ENCODE results near the gene GRIN2A.

DNA sequence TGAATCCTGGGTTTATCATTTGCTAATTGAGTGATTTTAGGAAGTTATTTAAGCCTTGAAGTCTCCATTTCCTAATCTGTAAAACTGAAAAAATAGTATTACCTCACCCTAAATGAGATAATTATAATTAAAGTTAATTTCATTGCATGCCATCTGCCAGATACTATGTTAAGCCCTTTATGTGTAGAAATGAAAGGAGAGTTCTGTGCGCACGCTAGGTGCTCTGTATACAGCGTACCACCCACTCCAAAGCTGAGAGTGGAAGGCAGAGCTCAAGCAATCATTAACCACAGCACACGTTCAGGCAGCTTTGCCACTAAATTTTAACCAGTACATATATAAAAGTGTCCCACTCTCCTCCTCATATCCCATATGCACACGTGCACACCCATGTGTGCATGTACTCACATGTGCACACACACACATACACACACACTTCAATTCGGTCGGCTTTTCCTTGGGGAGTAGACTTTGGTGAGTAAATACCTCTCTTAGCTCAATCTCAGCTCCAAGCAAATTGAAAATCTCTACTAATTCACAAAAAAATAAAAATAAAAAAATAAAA lies 204.8 kb downstream of the GRIN2A start:
- TF ChIP-seq POLR2A (IDR thresholded peaks at IDR 0.05; ENCODE audit: low read depth, low read length) (no peak), TAF1 (IDR thresholded peaks at IDR 0.05; ENCODE audit: borderline replicate concordance, low read depth, low read length) (no peak)
